T-helper 1 cell treated with Interleukin-12 subunit alpha and Interleukin-12 subunit beta and Interleukin-4 antibody, amounts not matched to agents 30 μg/mL and 1 μg/mL, for 36 hours (primary cell): ENCODE results near the gene LPP.

ENCODE experiments used
- H3K27ac Mint-ChIP-seq: one replicate; pipeline ENCODE4 v1.8.0; 2021; ENCODE audit warnings: mild to moderate bottlenecking, mixed read lengths
- H3K27me3 Mint-ChIP-seq: one replicate; pipeline ENCODE4 v1.8.0; 2021; ENCODE audit warnings: low read depth, mixed read lengths
- H3K36me3 Mint-ChIP-seq: one replicate; pipeline ENCODE4 v1.8.0; 2021; ENCODE audit warnings: low read depth, mixed read lengths
- H3K4me1 Mint-ChIP-seq: one replicate; pipeline ENCODE4 v1.8.0; 2021; ENCODE audit warnings: low read depth, mixed read lengths
- H3K4me3 Mint-ChIP-seq: one replicate; pipeline ENCODE4 v1.8.0; 2021; ENCODE audit warnings: mild to moderate bottlenecking, moderate library complexity, mixed read lengths
- H3K9me3 Mint-ChIP-seq: one replicate; pipeline ENCODE4 v1.8.0; 2021; ENCODE audit warnings: mixed read lengths

Gene LPP

GRCh38 chr3:188170461-188171459 lies 16.8 kb downstream of the LPP start:
- H3K36me3 Mint-ChIP-seq = peaks cover 10% of the 10 kb centered on the region
- H3K9me3 Mint-ChIP-seq = no peaks in the 10 kb centered on the region
- peak overlapping the region; percentile 62 for H3K27ac Mint-ChIP-seq
- H3K4me1 Mint-ChIP-seq = peaks cover 36% of the 10 kb centered on the region
- H3K27me3 Mint-ChIP-seq = no peaks in the 10 kb centered on the region
- peak overlapping the region; percentile 22 for H3K4me3 Mint-ChIP-seq

- Mint-ChIP-seq H3K27me3 (no peaks in the 10 kb centered on the region), H3K36me3 (peaks cover 16% of the 10 kb centered on the region), H3K4me1 (peaks cover 41% of the 10 kb centered on the region), H3K27ac (no peak overlapping the region), H3K4me3 (no peak overlapping the region), H3K9me3 (no peaks in the 10 kb centered on the region)
Observed at GRCh38 chr3:188171682-188172467, 17.9 kb downstream of the LPP start.

GRCh38 chr3:188174317-188175044 lies 20.5 kb downstream of the LPP start:
- Mint-ChIP-seq H3K9me3 (no peaks in the 10 kb centered on the region), H3K4me3 (no peak overlapping the region), H3K27me3 (no peaks in the 10 kb centered on the region), H3K27ac (no peak overlapping the region), H3K36me3 (peaks cover 25% of the 10 kb centered on the region), H3K4me1 (peaks cover 49% of the 10 kb centered on the region)

- peaks cover 38% of the 10 kb centered on the region for H3K4me1 Mint-ChIP-seq
- no peaks in the 10 kb centered on the region for H3K27me3 Mint-ChIP-seq
- no peak overlapping the region for H3K27ac Mint-ChIP-seq
- no peaks in the 10 kb centered on the region for H3K9me3 Mint-ChIP-seq
- H3K4me3 Mint-ChIP-seq = no peak overlapping the region
- H3K36me3 Mint-ChIP-seq = peaks cover 29% of the 10 kb centered on the region
Observed at GRCh38 chr3:188176476-188176875, 22.5 kb downstream of the LPP start.

- Mint-ChIP-seq H3K4me1 (peaks cover 38% of the 10 kb centered on the region), H3K27ac (no peak overlapping the region), H3K27me3 (no peaks in the 10 kb centered on the region), H3K9me3 (no peaks in the 10 kb centered on the region), H3K4me3 (no peak overlapping the region), H3K36me3 (peaks cover 30% of the 10 kb centered on the region)
Observed at GRCh38 chr3:188176884-188177283, 22.9 kb downstream of the LPP start.

- Mint-ChIP-seq H3K4me1 (peaks cover 38% of the 10 kb centered on the region), H3K9me3 (no peaks in the 10 kb centered on the region), H3K36me3 (peaks cover 30% of the 10 kb centered on the region), H3K4me3 (no peak overlapping the region), H3K27me3 (no peaks in the 10 kb centered on the region), H3K27ac (no peak overlapping the region)
Observed at GRCh38 chr3:188177721-188178120, 23.8 kb downstream of the LPP start.

- Mint-ChIP-seq H3K36me3 (peaks cover 30% of the 10 kb centered on the region), H3K27me3 (no peaks in the 10 kb centered on the region), H3K4me1 (peaks cover 38% of the 10 kb centered on the region), H3K4me3 (no peak overlapping the region), H3K9me3 (no peaks in the 10 kb centered on the region), H3K27ac (peak overlapping the region; percentile 27)
Observed at GRCh38 chr3:188178293-188178936, 24.5 kb downstream of the LPP start.

GRCh38 chr3:188179006-188179966 lies 25.3 kb downstream of the LPP start:
- Mint-ChIP-seq H3K4me1 (peaks cover 33% of the 10 kb centered on the region), H3K9me3 (no peaks in the 10 kb centered on the region), H3K4me3 (no peak overlapping the region), H3K27ac (peak overlapping the region; percentile 27), H3K36me3 (peaks cover 30% of the 10 kb centered on the region), H3K27me3 (no peaks in the 10 kb centered on the region)

- Mint-ChIP-seq H3K36me3 (peaks cover 26% of the 10 kb centered on the region), H3K27ac (no peak overlapping the region), H3K9me3 (no peaks in the 10 kb centered on the region), H3K4me3 (no peak overlapping the region), H3K27me3 (no peaks in the 10 kb centered on the region), H3K4me1 (peaks cover 30% of the 10 kb centered on the region)
Observed at GRCh38 chr3:188180114-188180513, 26.2 kb downstream of the LPP start.

GRCh38 chr3:188183452-188183851 lies 29.5 kb downstream of the LPP start:
- no peak overlapping the region for H3K4me3 Mint-ChIP-seq
- H3K27me3 Mint-ChIP-seq = no peaks in the 10 kb centered on the region
- peaks cover 31% of the 10 kb centered on the region for H3K4me1 Mint-ChIP-seq

GRCh38 chr3:188184160-188184559 lies 30.2 kb downstream of the LPP start:
- Mint-ChIP-seq H3K4me3 (no peak overlapping the region), H3K4me1 (peaks cover 26% of the 10 kb centered on the region), H3K27me3 (no peaks in the 10 kb centered on the region), H3K9me3 (no peaks in the 10 kb centered on the region), H3K27ac (no peak overlapping the region), H3K36me3 (peaks cover 13% of the 10 kb centered on the region)

More at GRCh38 chr3:188183452-188183851, 29.5 kb downstream of the LPP start:
- no peaks in the 10 kb centered on the region for H3K9me3 Mint-ChIP-seq
- H3K36me3 Mint-ChIP-seq = peaks cover 14% of the 10 kb centered on the region
- no peak overlapping the region for H3K27ac Mint-ChIP-seq

- no peaks in the 10 kb centered on the region for H3K9me3 Mint-ChIP-seq
- peaks cover 14% of the 10 kb centered on the region for H3K36me3 Mint-ChIP-seq
- H3K4me1 Mint-ChIP-seq = peaks cover 24% of the 10 kb centered on the region
- H3K4me3 Mint-ChIP-seq = no peak overlapping the region
- H3K27ac Mint-ChIP-seq = peak overlapping the region; percentile 16
- H3K27me3 Mint-ChIP-seq = no peaks in the 10 kb centered on the region
Observed at GRCh38 chr3:188184649-188185048, 30.7 kb downstream of the LPP start.

GRCh38 chr3:188185717-188186251 lies 31.8 kb downstream of the LPP start:
- no peaks in the 10 kb centered on the region for H3K9me3 Mint-ChIP-seq
- H3K4me3 Mint-ChIP-seq = no peak overlapping the region
- peaks cover 20% of the 10 kb centered on the region for H3K4me1 Mint-ChIP-seq
- H3K36me3 Mint-ChIP-seq = peaks cover 12% of the 10 kb centered on the region
- no peak overlapping the region for H3K27ac Mint-ChIP-seq
- no peaks in the 10 kb centered on the region for H3K27me3 Mint-ChIP-seq
